Skeletal muscle satellite cell (primary cell): ENCODE results near the gene AOPEP.

ENCODE experiments used
- H3K27me3 ChIP-seq: 2 replicates; pipeline ENCODE4 v1.7.0; 2013; ENCODE audit warnings: low read length; ENCODE audit not compliant: control insufficient read depth, insufficient read depth
- H3K36me3 ChIP-seq: 2 replicates; pipeline ENCODE4 v1.7.0; 2013; ENCODE audit warnings: mild to moderate bottlenecking, control low read depth, low read length; ENCODE audit not compliant: insufficient read depth
- H3K4me1 ChIP-seq: 2 replicates; pipeline ENCODE4 v1.7.0; 2013; ENCODE audit warnings: low read length; ENCODE audit not compliant: control insufficient read depth, insufficient read depth
- H3K4me2 ChIP-seq: 2 replicates; pipeline ENCODE4 v1.7.0; 2013; ENCODE audit warnings: mild to moderate bottlenecking, low read length
- H3K4me3 ChIP-seq: 2 replicates; pipeline ENCODE4 v1.7.0; 2013; ENCODE audit warnings: low read length
- H3K9ac ChIP-seq: 2 replicates; pipeline ENCODE4 v1.7.0; 2013; ENCODE audit warnings: mild to moderate bottlenecking, low read depth, low read length, moderate library complexity
- H3K9me3 ChIP-seq: replicated peaks from 2 replicates; pipeline ENCODE4 v1.7.0; 2013; ENCODE audit warnings: mild to moderate bottlenecking, control low read depth, low read length

The AOPEP gene

DNA sequence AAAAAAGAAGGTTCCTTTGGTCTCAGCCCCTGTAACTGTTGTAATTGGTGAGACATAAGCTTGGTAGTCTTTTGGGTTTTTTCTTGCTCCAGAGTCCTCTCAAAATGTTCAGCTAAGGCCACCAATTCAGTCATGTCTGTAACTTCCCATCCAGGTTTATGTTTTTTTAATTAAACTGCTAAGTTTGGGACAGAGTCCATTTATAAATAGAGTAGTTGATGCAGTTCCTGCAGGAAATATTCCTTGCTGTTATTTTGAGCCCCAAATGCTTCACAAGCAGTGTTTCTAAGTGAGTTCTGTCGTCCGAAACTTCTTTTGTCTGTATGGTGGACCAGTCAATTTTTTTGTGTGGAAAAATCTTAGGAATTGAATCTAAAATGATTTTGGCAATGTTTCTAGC lies 155.0 kb downstream of the AOPEP start:
- H3K9ac ChIP-seq = peak overlapping the region; percentile 39
- H3K4me3 ChIP-seq = no peak overlapping the region
- no peaks in the 10 kb centered on the region for H3K27me3 ChIP-seq
- no peaks in the 10 kb centered on the region for H3K36me3 ChIP-seq
- H3K4me2 ChIP-seq = no peak overlapping the region
- peaks cover 48% of the 10 kb centered on the region for H3K4me1 ChIP-seq
- no peaks in the 10 kb centered on the region for H3K9me3 ChIP-seq

DNA sequence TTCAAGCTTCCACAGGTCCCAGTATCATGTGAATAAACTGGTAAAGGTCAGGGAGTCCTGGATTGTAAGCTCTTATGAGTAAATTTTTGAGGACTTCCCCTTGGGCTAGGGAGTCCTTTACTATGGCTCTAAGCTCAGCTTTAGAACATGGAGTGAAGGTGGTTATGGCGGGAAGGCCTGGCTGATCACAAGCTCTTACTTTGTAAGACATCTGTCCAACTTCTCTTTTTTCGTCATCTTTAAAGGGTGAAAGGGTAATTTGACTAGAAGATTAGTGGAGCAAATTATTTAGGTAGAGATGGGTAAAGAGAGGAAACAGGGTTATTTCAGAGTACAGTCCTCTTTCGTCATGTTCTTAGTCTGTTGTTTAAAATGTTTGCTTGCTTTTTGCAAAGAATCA lies 155.4 kb downstream of the AOPEP start:
- Histone ChIP-seq H3K36me3 (no peaks in the 10 kb centered on the region), H3K9ac (no peak overlapping the region), H3K4me3 (no peak overlapping the region), H3K4me2 (no peak overlapping the region), H3K9me3 (no peaks in the 10 kb centered on the region), H3K27me3 (no peaks in the 10 kb centered on the region), H3K4me1 (peaks cover 48% of the 10 kb centered on the region)

DNA sequence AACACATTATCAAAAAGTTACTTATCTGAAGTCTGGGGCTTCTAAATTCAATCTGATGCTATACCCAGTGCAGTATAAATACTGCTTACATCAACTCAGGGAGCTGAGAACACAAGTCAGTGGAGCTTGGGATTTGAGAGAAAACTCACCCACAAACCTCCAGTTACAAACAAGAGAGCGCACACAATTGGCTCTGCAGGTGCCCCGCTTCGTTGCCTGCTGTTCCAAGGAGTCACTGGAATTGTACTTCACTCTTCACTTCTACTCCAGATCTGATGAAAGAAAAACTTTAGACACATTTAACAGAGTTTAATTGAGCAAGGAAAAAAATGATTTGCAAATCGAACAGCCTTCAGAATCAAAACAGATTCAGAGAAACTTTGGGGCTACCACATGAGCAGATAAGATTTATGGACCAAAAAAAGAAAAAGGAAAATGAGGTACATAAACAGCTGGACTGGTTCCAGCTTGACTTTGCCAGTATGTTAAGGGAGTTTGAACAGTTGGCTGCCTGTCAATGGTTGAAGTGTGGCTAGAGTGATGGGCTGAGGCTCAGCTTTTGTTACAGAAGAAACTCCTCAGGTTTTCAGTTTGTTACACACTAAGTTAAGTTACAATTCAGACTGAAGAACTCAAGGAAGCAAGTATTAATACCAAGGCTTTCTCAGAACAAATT lies 156.6 kb downstream of the AOPEP start:
- H3K36me3 ChIP-seq = no peaks in the 10 kb centered on the region
- peaks cover 55% of the 10 kb centered on the region for H3K4me1 ChIP-seq
- no peaks in the 10 kb centered on the region for H3K9me3 ChIP-seq
- no peak overlapping the region for H3K4me3 ChIP-seq
- H3K9ac ChIP-seq = no peak overlapping the region
- no peak overlapping the region for H3K4me2 ChIP-seq
- no peaks in the 10 kb centered on the region for H3K27me3 ChIP-seq

DNA sequence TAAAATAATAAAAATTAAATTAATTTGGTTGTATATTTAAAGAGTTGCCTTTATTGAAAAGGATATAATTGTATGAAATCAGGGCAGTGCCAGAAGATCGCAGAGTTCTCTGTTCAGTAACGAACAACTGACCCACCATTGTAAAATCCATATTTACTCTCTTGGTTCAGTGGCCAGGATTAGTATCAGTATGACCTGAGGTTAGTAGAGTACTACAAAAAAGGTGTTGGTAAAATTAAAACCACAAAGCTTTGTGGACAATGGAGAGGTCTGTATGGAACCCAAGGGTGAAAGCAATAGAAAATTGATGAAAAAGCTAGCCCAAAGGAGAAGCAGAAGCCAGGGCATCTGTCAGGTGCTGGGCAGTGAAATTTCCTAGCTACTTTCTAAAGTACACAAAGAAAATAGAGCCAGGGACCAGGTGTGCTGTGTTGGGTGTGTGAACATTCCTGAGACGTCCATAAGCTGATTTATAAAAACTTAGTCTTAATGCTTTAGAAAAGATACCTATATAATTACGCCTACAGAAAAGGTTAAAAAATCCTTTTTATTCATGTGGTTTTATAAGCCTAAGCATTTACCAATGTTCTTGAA lies 159.5 kb downstream of the AOPEP start:
- H3K4me3 ChIP-seq = no peak overlapping the region
- no peaks in the 10 kb centered on the region for H3K36me3 ChIP-seq
- peaks cover 2% of the 10 kb centered on the region for H3K9me3 ChIP-seq
- H3K4me1 ChIP-seq = peaks cover 44% of the 10 kb centered on the region
- H3K9ac ChIP-seq = no peak overlapping the region
- H3K27me3 ChIP-seq = no peaks in the 10 kb centered on the region
- H3K4me2 ChIP-seq = no peak overlapping the region

DNA sequence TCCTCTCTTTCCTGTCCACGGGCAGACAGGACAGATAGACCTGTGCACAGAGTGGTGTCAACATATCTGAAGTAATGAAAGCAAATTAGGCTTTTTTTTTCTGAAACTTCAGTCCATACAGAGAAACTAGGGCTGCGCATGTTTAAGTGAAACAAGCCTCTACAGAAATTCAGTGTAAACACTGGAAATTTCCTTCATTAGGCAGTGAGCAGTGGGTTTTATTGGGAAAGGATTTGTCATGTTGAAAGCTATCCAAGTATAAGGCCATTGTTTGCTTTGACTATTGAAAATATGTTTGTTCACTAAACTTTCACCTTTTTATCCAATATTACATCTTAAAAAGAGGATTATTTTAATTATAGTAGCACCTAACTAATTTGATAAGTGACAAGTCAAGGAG lies 161.2 kb downstream of the AOPEP start:
- Histone ChIP-seq H3K36me3 (no peaks in the 10 kb centered on the region), H3K9ac (no peak overlapping the region), H3K4me1 (peaks cover 41% of the 10 kb centered on the region), H3K4me2 (no peak overlapping the region), H3K4me3 (no peak overlapping the region), H3K27me3 (no peaks in the 10 kb centered on the region), H3K9me3 (peaks cover 4% of the 10 kb centered on the region)

DNA sequence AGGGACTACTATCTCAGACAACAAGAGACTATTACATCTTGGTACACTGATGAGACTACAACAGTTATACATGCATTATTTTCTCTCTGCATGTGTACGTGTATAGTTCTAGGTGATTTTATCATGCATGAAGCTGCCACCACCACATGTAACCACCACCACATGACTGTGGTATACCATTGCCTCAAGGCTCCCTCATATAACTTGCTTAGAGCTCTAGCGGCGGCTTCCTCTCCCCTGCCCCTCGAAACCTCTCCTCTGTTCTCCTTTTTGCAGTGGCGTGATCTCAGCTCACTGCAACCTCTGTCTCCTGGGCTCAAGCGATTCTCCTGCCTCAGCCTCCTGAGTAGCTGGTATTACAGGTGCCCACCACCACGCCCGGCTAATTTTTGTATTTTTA lies 162.3 kb downstream of the AOPEP start:
- H3K4me1 ChIP-seq = peaks cover 45% of the 10 kb centered on the region
- peaks cover 4% of the 10 kb centered on the region for H3K9me3 ChIP-seq
- no peaks in the 10 kb centered on the region for H3K36me3 ChIP-seq
- H3K27me3 ChIP-seq = no peaks in the 10 kb centered on the region
- H3K9ac ChIP-seq = no peak overlapping the region
- H3K4me2 ChIP-seq = no peak overlapping the region
- no peak overlapping the region for H3K4me3 ChIP-seq

DNA sequence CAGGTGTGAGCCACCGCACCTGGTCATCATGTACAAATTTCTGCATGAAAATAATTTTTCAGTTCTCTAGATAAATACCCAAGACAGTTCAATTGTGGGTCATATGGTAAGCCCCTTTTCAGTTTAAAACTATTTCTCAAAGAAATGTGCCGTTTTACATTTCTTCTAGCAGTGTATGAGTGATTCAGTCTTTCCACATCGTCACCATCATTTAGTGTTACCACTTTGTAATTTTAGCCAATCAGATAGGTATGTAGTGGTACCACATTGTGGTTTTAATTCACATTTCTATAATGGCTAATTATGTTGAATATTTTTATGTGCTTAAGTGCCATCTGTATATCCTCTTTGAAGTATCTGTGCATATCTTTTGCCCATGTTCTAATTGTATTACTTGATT lies 163.1 kb downstream of the AOPEP start:
- Histone ChIP-seq H3K9me3 (peaks cover 4% of the 10 kb centered on the region), H3K4me1 (peaks cover 53% of the 10 kb centered on the region), H3K4me2 (no peak overlapping the region), H3K9ac (no peak overlapping the region), H3K36me3 (no peaks in the 10 kb centered on the region), H3K4me3 (no peak overlapping the region), H3K27me3 (no peaks in the 10 kb centered on the region)

DNA sequence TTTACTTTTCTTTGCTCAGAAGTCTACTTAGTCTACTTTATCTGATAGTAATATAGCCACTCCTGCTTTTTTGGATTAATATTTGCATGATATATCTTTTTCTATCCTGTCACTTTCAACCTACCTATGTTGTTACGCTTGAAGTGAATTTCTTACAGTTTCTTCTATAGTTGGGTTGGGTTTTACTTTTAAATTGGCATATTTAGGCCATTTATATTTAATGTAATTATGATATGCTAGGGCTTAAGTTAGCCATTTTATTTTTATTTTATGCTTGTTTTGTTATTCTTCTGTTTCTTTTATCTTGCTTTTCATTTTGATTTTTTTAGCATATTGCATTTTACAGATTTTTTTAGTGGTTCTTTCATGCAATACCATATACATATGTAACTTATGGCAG lies 164.7 kb downstream of the AOPEP start:
- Histone ChIP-seq H3K27me3 (no peaks in the 10 kb centered on the region), H3K4me3 (no peak overlapping the region), H3K9ac (no peak overlapping the region), H3K9me3 (peaks cover 4% of the 10 kb centered on the region), H3K4me2 (no peak overlapping the region), H3K36me3 (no peaks in the 10 kb centered on the region), H3K4me1 (peaks cover 44% of the 10 kb centered on the region)

DNA sequence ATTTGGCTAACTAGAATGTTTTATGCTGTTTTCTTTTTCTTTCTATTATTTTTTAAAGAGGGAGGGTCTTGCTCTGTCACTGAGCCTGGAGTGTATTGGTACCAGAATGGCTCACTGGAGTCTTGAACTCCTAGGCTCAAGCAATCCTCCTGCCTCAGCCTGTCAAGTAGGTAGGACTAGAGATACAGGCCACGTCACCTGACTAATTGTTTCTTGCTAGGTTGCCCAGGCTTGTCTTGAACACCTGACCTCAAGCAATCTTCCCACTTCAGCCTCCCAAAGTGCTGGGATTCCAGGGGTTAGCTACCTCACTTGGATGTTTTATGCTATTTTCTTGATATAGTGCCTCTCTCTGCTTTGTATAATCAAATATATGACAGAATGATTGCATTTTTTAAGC lies 166.2 kb downstream of the AOPEP start:
- Histone ChIP-seq H3K4me3 (no peak overlapping the region), H3K36me3 (no peaks in the 10 kb centered on the region), H3K9ac (no peak overlapping the region), H3K9me3 (peaks cover 4% of the 10 kb centered on the region), H3K4me2 (no peak overlapping the region), H3K27me3 (no peaks in the 10 kb centered on the region), H3K4me1 (peaks cover 40% of the 10 kb centered on the region)

DNA sequence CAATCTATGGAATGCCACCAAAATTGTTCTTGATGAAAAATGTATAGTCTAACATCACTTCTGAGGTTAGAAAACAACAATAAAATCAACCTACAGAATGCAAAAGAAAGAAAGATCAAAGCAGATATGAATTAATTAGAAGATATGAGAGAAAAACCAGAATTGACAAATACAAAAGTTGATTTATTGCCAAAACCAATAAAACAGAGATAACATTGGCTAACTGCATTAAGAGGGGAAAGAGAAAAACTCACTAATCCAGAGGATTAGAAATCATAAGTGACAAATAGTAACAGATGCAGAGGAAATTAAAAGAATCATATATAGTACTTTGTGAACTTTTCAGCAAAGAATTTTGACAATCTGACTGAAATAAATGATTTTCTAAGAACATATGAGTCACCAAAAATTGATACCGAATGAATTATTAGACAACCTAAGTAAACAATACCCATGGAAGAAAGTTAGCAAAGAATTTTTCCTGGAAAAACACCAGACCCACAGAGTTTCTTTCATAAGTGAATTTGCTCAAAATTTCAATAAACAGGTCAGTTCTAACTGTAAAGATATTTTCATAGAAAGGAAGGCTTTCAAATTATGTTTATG lies 167.7 kb downstream of the AOPEP start:
- Histone ChIP-seq H3K9ac (peak overlapping the region; percentile 1), H3K4me3 (no peak overlapping the region), H3K9me3 (peaks cover 4% of the 10 kb centered on the region), H3K4me2 (peak overlapping the region; percentile 30), H3K27me3 (no peaks in the 10 kb centered on the region), H3K36me3 (no peaks in the 10 kb centered on the region), H3K4me1 (peaks cover 35% of the 10 kb centered on the region)

DNA sequence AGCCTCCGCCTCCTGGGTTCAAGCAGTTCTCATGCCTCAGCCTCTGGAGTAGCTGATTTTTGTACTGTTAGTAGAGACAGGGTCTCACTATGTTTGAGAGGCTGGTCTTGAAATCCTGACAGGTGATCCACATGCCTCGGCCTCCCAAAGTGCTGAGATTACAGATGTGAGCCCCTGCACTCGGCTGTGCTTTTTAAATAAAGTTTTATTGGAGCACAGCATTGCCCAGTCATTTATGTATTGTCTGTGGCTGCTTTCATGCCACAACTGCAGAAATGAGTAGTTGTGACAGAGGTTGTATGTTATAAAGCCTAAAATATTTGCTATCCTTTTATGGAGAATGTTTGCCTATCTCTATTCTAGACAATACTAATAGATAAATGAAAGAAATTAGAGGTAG lies 169.2 kb downstream of the AOPEP start:
- Histone ChIP-seq H3K9ac (no peak overlapping the region), H3K4me1 (peaks cover 45% of the 10 kb centered on the region), H3K4me2 (no peak overlapping the region), H3K4me3 (no peak overlapping the region), H3K9me3 (peaks cover 4% of the 10 kb centered on the region), H3K36me3 (no peaks in the 10 kb centered on the region), H3K27me3 (no peaks in the 10 kb centered on the region)

DNA sequence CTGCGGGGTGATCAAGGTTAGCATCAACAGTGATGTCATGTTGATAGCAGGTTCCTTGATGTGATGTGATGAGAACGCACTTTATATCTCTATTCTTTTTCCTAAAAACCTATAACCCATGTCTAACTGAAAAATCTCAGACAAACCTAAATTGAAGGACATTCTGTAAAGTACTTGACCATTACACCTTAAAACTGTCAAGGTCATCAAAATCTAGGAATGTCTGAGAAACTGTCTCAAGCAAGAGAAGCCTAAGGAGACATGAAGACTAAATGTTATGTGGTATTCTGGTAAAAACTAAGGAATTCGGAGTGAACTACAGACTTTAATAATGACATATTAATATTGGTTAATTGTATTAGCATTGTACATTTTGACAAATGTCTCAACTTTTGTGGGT lies 170.0 kb downstream of the AOPEP start:
- no peak overlapping the region for H3K4me2 ChIP-seq
- no peaks in the 10 kb centered on the region for H3K27me3 ChIP-seq

More for the DNA sequence above, 170.0 kb downstream of the AOPEP start:
- no peak overlapping the region for H3K4me3 ChIP-seq
- no peaks in the 10 kb centered on the region for H3K9me3 ChIP-seq
- no peak overlapping the region for H3K9ac ChIP-seq
- H3K4me1 ChIP-seq = peaks cover 48% of the 10 kb centered on the region
- H3K36me3 ChIP-seq = no peaks in the 10 kb centered on the region
